ENCODE results near the gene KDM8. TPM values are rescaled to one million over a fixed set of nuclear protein-coding genes. Genes with fewer than 3 reads are reported as not detected.

KDM8 gene
- total RNA-seq, 1 experiment from 2014 or later = 15.5 TPM

- WGBS (ENCODE audit: extremely low coverage, insufficient read length, low lambda C conversion rate) = no CpG with 5 or more reads among the region's 6 CpGs
- no peak overlapping the region for H2BK12ac ChIP-seq (ENCODE audit: insufficient read length, low read depth, low read length)
- no peaks in the 10 kb centered on the region for H3K4me1 ChIP-seq (ENCODE audit: insufficient read depth, low read length)
- no peak overlapping the region for H2BK5ac ChIP-seq (ENCODE audit: insufficient read length, low read length)
- TF ChIP-seq, protein P1, sequence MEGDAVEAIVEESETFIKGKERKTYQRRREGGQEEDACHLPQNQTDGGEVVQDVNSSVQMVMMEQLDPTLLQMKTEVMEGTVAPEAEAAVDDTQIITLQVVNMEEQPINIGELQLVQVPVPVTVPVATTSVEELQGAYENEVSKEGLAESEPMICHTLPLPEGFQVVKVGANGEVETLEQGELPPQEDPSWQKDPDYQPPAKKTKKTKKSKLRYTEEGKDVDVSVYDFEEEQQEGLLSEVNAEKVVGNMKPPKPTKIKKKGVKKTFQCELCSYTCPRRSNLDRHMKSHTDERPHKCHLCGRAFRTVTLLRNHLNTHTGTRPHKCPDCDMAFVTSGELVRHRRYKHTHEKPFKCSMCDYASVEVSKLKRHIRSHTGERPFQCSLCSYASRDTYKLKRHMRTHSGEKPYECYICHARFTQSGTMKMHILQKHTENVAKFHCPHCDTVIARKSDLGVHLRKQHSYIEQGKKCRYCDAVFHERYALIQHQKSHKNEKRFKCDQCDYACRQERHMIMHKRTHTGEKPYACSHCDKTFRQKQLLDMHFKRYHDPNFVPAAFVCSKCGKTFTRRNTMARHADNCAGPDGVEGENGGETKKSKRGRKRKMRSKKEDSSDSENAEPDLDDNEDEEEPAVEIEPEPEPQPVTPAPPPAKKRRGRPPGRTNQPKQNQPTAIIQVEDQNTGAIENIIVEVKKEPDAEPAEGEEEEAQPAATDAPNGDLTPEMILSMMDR (conservative IDR thresholded peaks at IDR 0.05) = no peak
- H3K56ac ChIP-seq (ENCODE audit: insufficient read length, low read depth, low read length) = no peak overlapping the region
- DNase-seq = no peak
- H3K23me2 ChIP-seq (ENCODE audit: insufficient read length, low read depth, low read length, poor library complexity, severe bottlenecking) = no peaks in the 10 kb centered on the region
- no peak overlapping the region for H3K4ac ChIP-seq (ENCODE audit: low read depth, low read length)
- H4K5ac ChIP-seq (ENCODE audit: insufficient read length, low read depth, low read length) = no peak overlapping the region
- H3K4me1 Mint-ChIP-seq = peaks cover 4 to 7% of the 10 kb centered on the region in 2 experiments; a peak in 2 of 4 replicates
- peaks cover 0 to 3% (median 0%) of the 10 kb centered on the region in 3 experiments; a peak in 2 of 7 replicates for H3K36me3 Mint-ChIP-seq (ENCODE audit: insufficient read depth in 1 of 3, low read depth in 3 of 3)
- no peak overlapping the region for H4K91ac ChIP-seq (ENCODE audit: insufficient read length, low read depth, low read length)
- no peak overlapping the region for H3K23ac ChIP-seq (ENCODE audit: insufficient read length, low read depth, low read length)
- no peak overlapping the region for H4K8ac ChIP-seq (replicated peaks; ENCODE audit: insufficient read length, low read depth, low read length)
- no peak overlapping the region for H3K14ac ChIP-seq (ENCODE audit: insufficient read depth, low read length)
- H3K4me2 ChIP-seq (ENCODE audit: insufficient read depth, insufficient read length, low read length) = no peak overlapping the region
- no peak overlapping the region for H2BK20ac ChIP-seq (ENCODE audit: low read depth, low read length, poor library complexity, severe bottlenecking)
- no peaks in the 10 kb centered on the region for H3K27me3 ChIP-seq (ENCODE audit: insufficient read depth, low read length)
- H3K79me2 ChIP-seq (ENCODE audit: insufficient read depth, low read length) = no peaks in the 10 kb centered on the region
- H3K27me3 Mint-ChIP-seq (ENCODE audit: low read depth) = no peaks in the 10 kb centered on the region
- H2BK120ac ChIP-seq (ENCODE audit: low read depth, low read length, poor library complexity, severe bottlenecking) = no peak overlapping the region
- no peaks in the 10 kb centered on the region for H3K9me3 Mint-ChIP-seq
- no peak overlapping the region for H2AK5ac ChIP-seq (ENCODE audit: insufficient read length, low read length)
- H2AFZ ChIP-seq (ENCODE audit: low read length) = no peak overlapping the region
- no peak overlapping the region for H3K9ac ChIP-seq (ENCODE audit: extremely low read depth, insufficient read length, low read length)
- no peak overlapping the region for H2BK15ac ChIP-seq (ENCODE audit: low read depth, low read length)
- no peak overlapping the region for H3T11ph ChIP-seq (ENCODE audit: low read length)
- no peak overlapping the region for H3K18ac ChIP-seq (ENCODE audit: insufficient read length, low read depth, low read length)
- no peaks in the 10 kb centered on the region for H3K79me1 ChIP-seq (ENCODE audit: insufficient read depth, low read depth, low read length, poor library complexity, severe bottlenecking)
- peak overlapping the region in 2 of 3 experiments; percentile 12 to 84; a peak in 2 of 7 replicates for H3K27ac Mint-ChIP-seq
- no peak overlapping the region for H3K4me3 Mint-ChIP-seq
- no peaks in the 10 kb centered on the region for H4K20me1 ChIP-seq (ENCODE audit: control insufficient read depth, insufficient read depth, insufficient read length)
- H3K27ac ChIP-seq (ENCODE audit: insufficient read length, low read depth, low read length) = no peak overlapping the region
- no peaks in the 10 kb centered on the region for H3K9me3 ChIP-seq (ENCODE audit: control insufficient read depth, low read depth, low read length)
These were observed 20.4 kb downstream of the KDM8 start for GRCh38 chr16:27223701-27224100.
